NCI-H2171 (cell line): ENCODE results near the gene VASN.
"Not testable (repeated sequence)": the region's sequence is repeated elsewhere in the genome, so short reads cannot be mapped to it uniquely, and the experiment has no call there.

Experiments
- DNase-seq: peaks from one replicate; lab custom pipeline; 2025; lab: John Stamatoyannopoulos, UW

The VASN gene

DNA sequence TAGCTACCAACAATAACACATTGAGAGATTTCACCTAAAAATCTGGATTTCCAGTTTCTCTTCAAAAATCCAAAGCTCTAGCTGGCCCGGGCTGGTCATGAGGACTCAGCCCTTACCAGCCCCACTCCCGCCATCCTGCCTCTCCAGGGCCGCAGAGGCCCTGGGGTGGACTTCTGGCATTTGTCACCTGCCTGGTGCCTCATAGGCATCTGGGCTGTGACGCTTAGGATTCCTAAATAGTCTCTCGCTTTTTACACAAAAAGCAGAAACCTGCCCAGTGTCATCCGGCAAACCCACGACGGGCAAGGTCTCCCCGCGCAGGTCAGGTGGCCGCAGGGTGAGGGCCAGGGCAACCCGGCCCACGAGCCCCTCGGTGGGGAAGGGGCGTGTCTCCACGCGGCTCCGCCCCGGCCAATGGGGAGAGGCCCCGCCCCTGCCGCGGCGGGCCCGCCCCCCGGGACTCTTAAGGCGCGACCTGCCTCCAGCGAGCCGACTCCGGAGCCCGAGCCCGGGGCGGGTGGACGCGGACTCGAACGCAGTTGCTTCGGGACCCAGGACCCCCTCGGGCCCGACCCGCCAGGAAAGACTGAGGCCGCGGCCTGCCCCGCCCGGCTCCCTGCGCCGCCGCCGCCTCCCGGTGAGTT, at the start of gene VASN:
TSS of gene VASN (plus strand) at position 492 of the 644 bp plus-strand sequence. CDS start 9,030 bp downstream, outside the sequence.
- DNase-seq, result peak; percentile 43

DNA sequence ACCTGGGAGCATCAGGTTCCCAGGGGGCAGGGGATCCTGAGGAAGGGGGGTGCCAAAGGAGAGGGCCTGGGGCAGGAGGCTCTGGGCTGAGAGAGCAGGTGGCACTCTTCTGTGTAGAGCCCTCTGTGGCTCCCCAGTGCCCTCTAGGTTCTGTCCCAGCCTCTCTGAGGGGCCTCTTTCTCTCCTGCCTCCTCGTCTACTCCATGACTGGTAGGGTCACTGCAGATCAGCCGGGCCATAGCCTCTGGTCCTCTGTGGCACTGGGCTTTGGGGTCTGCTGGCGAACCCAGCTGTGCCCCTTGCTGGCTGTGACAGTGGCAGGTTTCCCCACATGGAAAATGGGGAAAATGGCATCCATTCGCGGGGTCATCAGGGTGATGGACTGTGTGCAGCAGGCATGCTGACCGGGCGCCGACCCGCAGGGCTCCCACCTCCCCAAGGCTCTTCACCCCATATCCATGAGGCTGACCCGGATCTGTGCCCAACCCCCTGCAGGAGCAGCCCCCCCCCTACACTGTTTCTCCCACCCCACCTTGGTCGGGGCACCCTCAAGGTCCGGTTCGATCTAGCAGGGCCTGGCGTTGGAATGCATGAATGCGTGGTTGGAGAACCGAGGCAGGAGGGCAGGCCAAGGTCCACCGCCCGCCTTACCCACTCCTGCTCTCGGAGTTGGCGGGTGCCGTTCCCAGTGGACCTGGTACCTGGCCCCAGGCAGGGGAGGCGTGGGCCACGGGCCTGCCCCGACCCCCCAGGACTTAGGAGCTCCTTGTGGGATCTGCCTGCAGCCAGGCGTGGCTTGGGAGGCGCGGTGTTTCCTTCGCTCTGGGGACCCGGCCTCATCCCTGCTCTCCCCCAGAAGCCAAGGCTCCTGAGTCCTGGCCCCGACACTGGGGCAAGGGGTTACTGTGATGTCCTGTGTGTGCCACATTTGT, 49.3 kb upstream of the VASN start:
- DNase-seq, result no peak

- DNase-seq, result no peak
Measured at GRCh38 chr16:4323071-4323844, 48.4 kb upstream of the VASN start.

DNA sequence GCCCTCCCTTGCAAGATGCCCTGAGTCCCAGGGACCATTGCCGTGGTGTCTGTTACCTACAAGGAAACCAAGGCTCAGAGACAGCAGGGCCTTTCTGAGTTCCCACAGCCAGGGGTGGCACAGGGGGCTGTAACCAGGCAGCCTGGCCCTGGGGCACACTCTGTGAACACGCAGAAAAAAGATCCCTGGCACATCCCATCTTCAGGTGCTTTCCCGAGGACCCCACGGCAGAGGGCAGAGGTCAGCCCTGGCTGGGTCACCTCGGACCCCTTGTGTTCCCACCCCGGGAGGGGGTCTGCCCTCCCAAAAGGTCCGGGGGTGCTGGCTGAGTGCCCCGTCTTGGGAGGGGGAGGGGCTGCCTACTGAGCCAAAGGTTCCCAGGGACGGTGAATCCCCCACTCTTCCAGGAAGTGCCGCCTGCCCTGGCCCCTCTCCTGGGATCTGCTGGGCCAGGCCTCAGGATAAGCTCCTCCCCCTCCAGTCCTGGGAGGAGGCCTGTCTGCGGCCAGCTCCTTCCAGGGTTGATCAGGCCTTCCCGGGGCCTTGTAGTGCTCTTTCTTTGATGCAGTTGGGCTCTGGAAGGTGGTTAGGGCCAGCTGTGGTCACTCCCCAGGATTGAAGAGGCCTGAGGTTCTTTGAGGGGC, 47.7 kb upstream of the VASN start:
- DNase-seq, result no peak

DNA sequence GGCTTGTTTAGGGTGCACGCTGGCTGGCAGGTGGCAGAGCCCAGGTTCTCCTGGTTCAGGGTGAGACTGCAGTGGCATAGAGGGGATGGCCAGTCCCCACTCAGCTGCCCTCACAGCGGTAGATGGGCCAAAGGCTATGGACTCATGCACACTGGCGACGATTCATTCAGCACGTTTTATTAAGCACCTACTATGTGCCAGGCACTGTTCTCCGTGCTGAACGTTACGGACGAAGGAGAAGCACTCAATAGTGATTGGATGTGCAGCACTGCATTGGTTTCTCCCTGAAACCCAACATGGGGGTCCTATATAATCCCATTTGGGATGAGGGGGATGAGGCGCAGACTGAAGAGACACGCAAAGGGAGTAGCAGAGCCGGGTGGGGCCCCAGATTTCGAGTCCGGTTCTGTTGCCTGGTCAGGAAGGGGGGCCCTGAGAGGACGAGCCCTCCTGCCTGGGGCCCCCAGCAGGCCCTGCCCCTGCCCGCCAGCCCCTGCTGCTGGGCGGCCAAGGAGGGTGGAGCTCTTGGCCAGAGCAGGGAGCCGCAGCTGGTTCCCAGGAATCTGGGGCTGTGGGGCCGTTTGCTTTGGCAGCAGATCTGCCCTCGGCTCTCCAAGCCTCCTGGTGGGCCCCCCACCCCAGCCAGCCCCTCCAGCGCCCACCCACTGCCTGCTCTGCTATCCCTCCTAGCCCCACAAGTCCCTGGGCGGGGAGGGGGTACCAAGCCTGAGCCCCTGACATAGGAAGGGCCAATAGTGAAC, 47.0 kb upstream of the VASN start:
- no peak for DNase-seq

- no peak for DNase-seq
Measured at GRCh38 chr16:4325253-4325758, 46.3 kb upstream of the VASN start.

DNA sequence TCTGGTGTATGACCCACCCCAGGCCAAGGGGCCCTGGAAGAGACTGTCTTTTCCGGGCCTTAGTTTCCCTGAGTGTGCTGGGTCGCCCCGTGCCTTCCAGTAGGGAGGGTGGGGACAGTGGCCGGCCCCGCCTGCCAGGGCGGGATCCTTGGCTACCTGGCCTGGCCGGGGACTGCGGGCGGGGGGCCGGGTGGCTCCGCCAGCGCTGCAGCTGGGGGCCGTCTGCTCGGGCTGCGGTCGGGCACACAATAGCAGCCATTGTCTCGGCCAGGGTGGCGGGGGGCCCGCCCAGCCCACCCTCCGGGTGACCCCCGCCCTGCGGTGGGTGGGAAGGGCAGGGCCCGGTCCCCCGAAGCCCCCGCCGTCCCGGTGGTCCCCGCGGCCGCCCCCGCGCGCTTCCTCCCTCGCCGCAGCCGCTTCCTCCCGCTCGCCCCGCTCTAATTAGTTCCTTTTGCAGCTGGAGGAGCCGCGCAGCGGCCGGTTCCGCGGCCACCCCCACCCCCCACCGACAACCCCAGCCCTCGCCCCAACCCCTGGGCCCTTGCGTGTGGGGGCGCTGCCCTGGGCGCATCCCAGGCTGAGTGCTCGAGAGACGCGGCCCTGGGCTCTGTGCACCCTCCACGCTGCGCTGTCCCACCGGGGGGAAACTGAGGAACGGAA, 44.1 kb upstream of the VASN start:
- no peak for DNase-seq

DNA sequence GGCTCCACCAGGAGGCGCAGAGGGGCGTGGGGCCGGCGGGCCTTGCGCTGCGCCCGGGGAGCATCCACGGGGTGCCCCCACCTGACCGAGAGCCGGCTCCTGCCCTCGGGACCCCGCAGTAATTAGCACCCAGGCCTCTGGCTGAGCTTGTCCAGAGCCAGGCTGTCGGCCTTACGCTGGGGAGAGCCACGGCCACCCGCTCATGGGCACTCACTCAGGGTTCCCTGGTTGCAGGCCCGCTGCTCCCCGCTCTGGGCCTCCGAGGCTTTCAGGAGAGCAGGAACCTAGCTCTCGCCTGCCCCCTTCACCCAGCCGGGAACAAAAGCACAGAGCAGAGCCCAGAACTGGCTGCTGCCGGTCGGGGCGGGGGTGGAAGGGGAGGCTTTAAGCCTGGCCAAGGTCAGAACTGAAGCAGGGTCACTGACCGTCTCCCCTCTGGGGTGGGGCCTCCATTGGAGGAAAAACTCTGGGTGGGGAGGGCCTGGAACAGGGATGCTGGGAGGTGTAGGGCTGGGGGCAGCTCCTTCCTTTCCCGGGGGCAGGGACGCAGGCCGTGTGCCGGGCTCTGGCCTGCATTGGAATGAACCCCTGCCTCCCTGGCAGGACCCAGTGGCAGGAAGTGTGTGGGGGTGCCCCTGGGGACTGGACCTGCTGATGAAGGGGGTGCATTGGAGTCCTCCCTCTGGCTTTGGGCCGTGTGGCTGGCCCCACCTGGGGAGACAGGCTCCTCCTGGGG, 43.4 kb upstream of the VASN start:
- DNase-seq, result peak; percentile 67

GRCh38 chr16:4328782-4329775, 42.6 kb upstream of the VASN start:
- DNase-seq, result no peak

DNA sequence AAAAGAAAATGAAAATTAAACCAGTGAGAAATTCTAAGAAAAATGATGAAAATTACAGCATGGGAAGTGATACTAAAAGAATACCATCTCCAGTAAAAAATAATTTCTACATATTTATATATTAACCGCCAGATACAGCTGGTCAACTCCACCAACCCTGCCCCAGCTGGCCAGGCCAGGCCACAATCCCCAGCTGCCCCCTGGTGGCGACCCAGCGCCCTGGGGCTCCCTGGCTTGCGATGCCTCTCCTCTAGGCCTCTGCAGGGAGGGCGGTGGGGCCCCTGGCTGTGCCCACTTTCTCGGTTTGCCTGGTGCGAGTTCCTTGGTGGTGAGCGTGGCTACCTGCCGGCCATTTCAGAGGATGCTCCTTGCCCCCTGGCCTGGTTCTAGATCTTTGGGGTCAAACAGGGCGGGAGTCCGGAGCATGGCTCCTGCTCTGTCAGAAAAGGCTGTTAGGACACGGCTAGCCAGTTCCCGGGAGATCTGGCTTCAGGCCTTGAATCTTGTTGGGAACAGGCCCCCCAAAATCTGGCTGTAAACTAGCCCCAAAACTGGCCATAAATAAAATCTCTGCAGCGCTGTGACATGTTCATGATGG, 41.3 kb upstream of the VASN start:
- DNase-seq, result no peak

GRCh38 chr16:4332083-4332482, 39.6 kb upstream of the VASN start:
- DNase-seq, result no peak

- DNase-seq, result no peak
Measured at GRCh38 chr16:4332623-4333307, 38.9 kb upstream of the VASN start.

- DNase-seq, result no peak
Measured at GRCh38 chr16:4333308-4333638, 38.4 kb upstream of the VASN start.

GRCh38 chr16:4333714-4334113, 37.9 kb upstream of the VASN start:
- DNase-seq, result not testable (repeated sequence)

- no peak for DNase-seq
Measured at GRCh38 chr16:4334724-4335495, 36.7 kb upstream of the VASN start.

DNA sequence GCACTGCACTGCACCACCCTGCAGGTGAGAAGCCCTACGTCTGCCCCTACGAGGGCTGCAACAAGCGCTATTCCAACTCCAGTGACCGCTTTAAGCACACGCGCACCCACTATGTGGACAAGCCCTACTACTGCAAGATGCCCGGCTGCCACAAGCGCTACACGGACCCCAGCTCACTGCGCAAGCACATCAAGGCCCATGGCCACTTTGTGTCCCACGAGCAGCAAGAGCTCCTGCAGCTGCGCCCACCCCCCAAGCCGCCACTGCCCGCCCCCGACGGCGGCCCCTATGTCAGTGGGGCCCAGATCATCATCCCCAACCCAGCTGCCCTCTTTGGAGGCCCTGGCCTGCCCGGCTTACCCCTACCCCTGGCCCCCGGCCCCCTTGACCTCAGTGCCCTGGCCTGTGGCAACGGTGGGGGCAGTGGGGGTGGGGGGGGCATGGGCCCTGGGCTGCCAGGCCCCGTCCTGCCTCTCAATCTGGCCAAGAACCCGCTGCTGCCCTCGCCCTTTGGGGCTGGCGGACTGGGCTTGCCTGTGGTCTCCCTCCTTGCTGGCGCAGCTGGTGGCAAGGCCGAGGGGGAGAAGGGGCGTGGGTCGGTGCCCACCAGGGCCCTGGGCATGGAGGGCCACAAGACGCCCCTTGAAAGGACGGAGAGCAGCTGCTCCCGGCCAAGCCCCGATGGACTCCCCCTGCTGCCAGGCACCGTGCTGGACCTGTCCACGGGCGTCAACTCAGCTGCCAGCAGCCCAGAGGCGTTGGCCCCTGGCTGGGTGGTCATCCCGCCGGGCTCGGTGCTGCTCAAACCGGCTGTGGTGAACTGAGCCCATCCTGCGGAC, 34.7 kb upstream of the VASN start:
- no peak for DNase-seq
